ENCODE measurements around the gene LRRC8B. TPM values are rescaled to one million over a fixed set of nuclear protein-coding genes. Genes with fewer than 3 reads are reported as not detected.

LRRC8B gene
- total and polyA plus RNA-seq, 2 of the 8 experiments (the other 6 are each of a cell fraction or from before 2014, with no cell fraction given): 18.4 to 29.2 TPM

- no peaks in the 10 kb centered on the region for H3K27me3 ChIP-seq (replicated peaks in 1 of 4; ENCODE audit: control insufficient read depth in 3 of 4, extremely low read depth in 1 of 4, insufficient read depth in 3 of 4, low read length in 3 of 4)
- ChIA-PET POLR2A (ENCODE audit: partially characterized antibody) (no interaction called here), CTCF (ENCODE audit: partially characterized antibody) (interaction anchor here (1.0 to 2.4 kb wide), 2 partner anchors 17 to 120 kb away, joined by 3 to 10 read pairs; no protein-coding TSS in a partner anchor)
- 90% methylated on average over 2 of the region's 2 CpGs; no CpG with 5 or more reads in 1 of the 2 experiments for WGBS, 2 experiments (ENCODE audit: extremely low coverage in 1 of 2, insufficient coverage in 1 of 2, insufficient read length in 1 of 2, insufficient replicate concordance in 2 of 2, low coverage in 1 of 2, low lambda C conversion rate in 2 of 2, missing lambda C conversion rate in 1 of 2)
- no peak overlapping the region for H2AFZ ChIP-seq (ENCODE audit: low read length)
- H2BK12ac ChIP-seq (ENCODE audit: low read depth, low read length): no peak overlapping the region
- H2BK15ac ChIP-seq (ENCODE audit: low read length): no peak overlapping the region
- H4K20me1 ChIP-seq (replicated peaks in 1 of 2; ENCODE audit: control insufficient read depth in 1 of 2, insufficient read depth in 2 of 2, low read length in 2 of 2): peaks cover 0 to 2% of the 10 kb centered on the region in 2 experiments
- TF ChIP-seq CTBP2 (IDR thresholded peaks at IDR 0.05; ENCODE audit: borderline replicate concordance, insufficient read depth, insufficient read length, low read length): no peak
- no peak for TF ChIP-seq SRF (IDR thresholded peaks at IDR 0.05; ENCODE audit: low read depth, low read length)
- TF ChIP-seq CHD1 (IDR thresholded peaks at IDR 0.05; ENCODE audit: low read depth, low read length): no peak
- TF ChIP-seq GABPA (IDR thresholded peaks at IDR 0.05; ENCODE audit: borderline replicate concordance, insufficient read depth, low read length): no peak
- no peak for TF ChIP-seq MAX (IDR thresholded peaks at IDR 0.05)
- no peak for TF ChIP-seq EP300 (IDR thresholded peaks at IDR 0.05; ENCODE audit: borderline replicate concordance in 1 of 2, low read depth in 2 of 2, low read length in 2 of 2)
- TF ChIP-seq HDAC6 (IDR thresholded peaks at IDR 0.05; ENCODE audit: low read depth, low read length): no peak
- no peak overlapping the region for H3K27ac ChIP-seq (ENCODE audit: low read depth, low read length)
- no peak overlapping the region for H2BK5ac ChIP-seq (ENCODE audit: low read depth, low read length)
- no peak overlapping the region for H2BK20ac ChIP-seq (ENCODE audit: low read length)
- H3K4ac ChIP-seq (replicated peaks; ENCODE audit: insufficient read length, low read depth, low read length): no peak overlapping the region
- no peaks in the 10 kb centered on the region for H3K36me3 ChIP-seq (ENCODE audit: control insufficient read depth in 2 of 4, insufficient read depth in 4 of 4, low read length in 3 of 4)
- H3K79me1 ChIP-seq (ENCODE audit: low read depth, low read length): no peaks in the 10 kb centered on the region
- DNase-seq (ENCODE audit: low read depth in 1 of 2, low spot score in 2 of 2) (no peak), FAIRE-seq (no peak)
- no peak overlapping the region for H4K5ac ChIP-seq (ENCODE audit: insufficient read length, low read depth, low read length)
- no peak overlapping the region for H3K4me2 ChIP-seq (ENCODE audit: insufficient read depth in 1 of 2, low read depth in 2 of 2, low read length in 2 of 2)
- no peak overlapping the region for H3K9ac ChIP-seq (replicated peaks in 1 of 4; ENCODE audit: extremely low read depth in 1 of 4, low read depth in 3 of 4, low read length in 3 of 4)
- H3K23ac ChIP-seq (ENCODE audit: insufficient read length): no peak overlapping the region
- no peak overlapping the region for H3K4me3 ChIP-seq (ENCODE audit: extremely low read depth in 1 of 4, insufficient read depth in 2 of 4, low read depth in 3 of 4, low read length in 4 of 4)
- H3K9me3 ChIP-seq (ENCODE audit: insufficient read depth in 2 of 2, low read depth in 1 of 2, low read length in 1 of 2): no peaks in the 10 kb centered on the region
- H2AK5ac ChIP-seq (ENCODE audit: low read depth, low read length): no peak overlapping the region
- no peak overlapping the region for H3K14ac ChIP-seq (ENCODE audit: insufficient read length)
- no peak overlapping the region for H3K18ac ChIP-seq (ENCODE audit: extremely low read depth, low read length)
- H3K56ac ChIP-seq (replicated peaks; ENCODE audit: insufficient read length, low read depth, low read length): no peak overlapping the region
- no peaks in the 10 kb centered on the region for H3K4me1 ChIP-seq (replicated peaks in 1 of 4; ENCODE audit: control insufficient read depth in 3 of 4, insufficient read depth in 4 of 4, low read length in 3 of 4)
- no peaks in the 10 kb centered on the region for H3K79me2 ChIP-seq (ENCODE audit: control insufficient read depth in 1 of 2, insufficient read depth in 2 of 2, low read length in 2 of 2)
- no peaks in the 10 kb centered on the region for H3K23me2 ChIP-seq (ENCODE audit: low read depth, low read length)
- no peak overlapping the region for H4K91ac ChIP-seq (replicated peaks; ENCODE audit: insufficient read length, low read length)
- H4K8ac ChIP-seq (ENCODE audit: extremely low read depth, insufficient read depth, low read length): no peak overlapping the region
- H2BK120ac ChIP-seq (replicated peaks; ENCODE audit: low read depth, low read length): no peak overlapping the region
Observed at GRCh38 chr1:89643577-89643976, 118.9 kb downstream of the LRRC8B start.

All from H1 (cell line).